ENCODE measurements around the gene ANKZF1. TPM values are rescaled to one million over a fixed set of nuclear protein-coding genes. Genes with fewer than 3 reads are reported as not detected.

ANKZF1 gene
- total RNA-seq, 2 experiments from 2014 or later = 89.4 to 105 TPM

Other genes with a start within 250 kb of the ANKZF1 start
- gene FEV, start 244.6 kb upstream of the ANKZF1 start, total RNA-seq = not detected
- gene CRYBA2, start 236.4 kb upstream of the ANKZF1 start, total RNA-seq = not detected
- gene CFAP65, start 188.3 kb upstream of the ANKZF1 start, total RNA-seq = not detected
- gene IHH, start 168.9 kb upstream of the ANKZF1 start, total RNA-seq = not detected
- 10 to 100 TPM; 14.4 to 19.4 TPM for gene NHEJ1, start 69.0 kb upstream of the ANKZF1 start, total RNA-seq
- gene SLC23A3, start 59.8 kb upstream of the ANKZF1 start, total RNA-seq = 1 to 10 TPM; 2.6 to 3.2 TPM
- gene CNPPD1, start 52.9 kb upstream of the ANKZF1 start, total RNA-seq = 10 to 100 TPM; 66.9 to 72.0 TPM
- 100 to 1,000 TPM in 1 of 2 experiments, 10 to 100 TPM in 1; 95.8 to 110 TPM for gene RETREG2, start 51.5 kb upstream of the ANKZF1 start, total RNA-seq
- 10 to 100 TPM; 60.2 to 60.6 TPM for gene ZFAND2B, start 23.0 kb upstream of the ANKZF1 start, total RNA-seq
- 10 to 100 TPM; 12.6 to 15.2 TPM for gene ABCB6, start 10.8 kb upstream of the ANKZF1 start, total RNA-seq
- gene ATG9A, start 170 bp upstream of the ANKZF1 start, total RNA-seq = 10 to 100 TPM; 56.6 to 60.7 TPM
- 1 to 10 TPM; 4.3 to 4.9 TPM for gene GLB1L, start 15.6 kb downstream of the ANKZF1 start, total RNA-seq
- 10 to 100 TPM; 37.3 to 41.7 TPM for gene STK16, start 15.7 kb downstream of the ANKZF1 start, total RNA-seq
- gene TUBA4B, start 23.4 kb downstream of the ANKZF1 start, total RNA-seq = not detected
- gene TUBA4A, start 24.1 kb downstream of the ANKZF1 start, total RNA-seq = 100 to 1,000 TPM; 244 to 337 TPM
- 10 to 100 TPM; 48.2 to 49.0 TPM for gene DNAJB2, start 49.6 kb downstream of the ANKZF1 start, total RNA-seq
- gene PTPRN, start 79.6 kb downstream of the ANKZF1 start, total RNA-seq = under 1 TPM in 1 of 2 experiments, not detected in 1; 0.28 TPM
- gene RESP18, start 102.9 kb downstream of the ANKZF1 start, total RNA-seq = not detected
- gene DNPEP, start 158.1 kb downstream of the ANKZF1 start, total RNA-seq = 10 to 100 TPM; 60.3 to 64.8 TPM
- not detected for gene DES, start 188.6 kb downstream of the ANKZF1 start, total RNA-seq
- 1 to 10 TPM in 1 of 2 experiments, under 1 TPM in 1; 0.52 to 1.3 TPM for gene SPEG, start 205.0 kb downstream of the ANKZF1 start, total RNA-seq